Lower lobe of right lung (tissue), 2 donors: Measurements from ENCODE around the gene AEN. TPM values are rescaled to one million over a fixed set of nuclear protein-coding genes. Genes with fewer than 3 reads are reported as not detected.

Experiments
- ATAC-seq, 2 donors: fragments of 200-7000 bp; cut with Tn5 transposase; one replicate each; pipeline ENCODE4 v1.9.1; 2020 to 2022; ENCODE audit warnings: mild to moderate bottlenecking in 2 of 2, moderate library complexity in 2 of 2
- DNase-seq: peaks from one replicate; pipeline ENCODE4 v3.0.0-alpha.2; 2020
- H3K27ac ChIP-seq: fragments of 200-600 bp; one replicate; pipeline ENCODE4 v1.8.0; 2022
- H3K27me3 ChIP-seq: fragments of 200-600 bp; one replicate; pipeline ENCODE4 v1.8.0; 2022; ENCODE audit warnings: low read depth
- H3K36me3 ChIP-seq: fragments of 200-600 bp; one replicate; pipeline ENCODE4 v1.8.0; 2022; ENCODE audit warnings: mild to moderate bottlenecking
- H3K4me1 ChIP-seq: fragments of 200-600 bp; one replicate; pipeline ENCODE4 v1.8.0; 2022
- H3K4me3 ChIP-seq: fragments of 200-600 bp; one replicate; pipeline ENCODE4 v1.8.0; 2022; ENCODE audit warnings: mild to moderate bottlenecking
- H3K9me3 ChIP-seq: fragments of 200-600 bp; one replicate; pipeline ENCODE4 v1.8.0; 2022
- CTCF ChIP-seq: fragments of 200-600 bp; IDR thresholded peaks from one replicate; pipeline ENCODE4 v1.8.0; 2022; ENCODE audit warnings: antibody characterized with exemption, mild to moderate bottlenecking
- intact Hi-C: fragments of 100-400 bp; cut with DNase I; formaldehyde crosslinking; loops from one replicate; pipeline ENCODE4 v1.11.0; 2022
- total RNA-seq: library from RNA; stranded (reverse); fragmentation: NEBNext Ultra II Directional; extraction: Animal tissue kit (Norgen Biotek cat#: 25700); gene quantifications from one replicate; pipeline ENCODE4 v1.2.1, GENCODE V29; 2021
- donor health status: DM: no; HTN: yes; CAD: no; lungs with severe emphysema.

Gene AEN
- total RNA-seq, 1 donor from 2014 or later: 23.8 TPM

DNA sequence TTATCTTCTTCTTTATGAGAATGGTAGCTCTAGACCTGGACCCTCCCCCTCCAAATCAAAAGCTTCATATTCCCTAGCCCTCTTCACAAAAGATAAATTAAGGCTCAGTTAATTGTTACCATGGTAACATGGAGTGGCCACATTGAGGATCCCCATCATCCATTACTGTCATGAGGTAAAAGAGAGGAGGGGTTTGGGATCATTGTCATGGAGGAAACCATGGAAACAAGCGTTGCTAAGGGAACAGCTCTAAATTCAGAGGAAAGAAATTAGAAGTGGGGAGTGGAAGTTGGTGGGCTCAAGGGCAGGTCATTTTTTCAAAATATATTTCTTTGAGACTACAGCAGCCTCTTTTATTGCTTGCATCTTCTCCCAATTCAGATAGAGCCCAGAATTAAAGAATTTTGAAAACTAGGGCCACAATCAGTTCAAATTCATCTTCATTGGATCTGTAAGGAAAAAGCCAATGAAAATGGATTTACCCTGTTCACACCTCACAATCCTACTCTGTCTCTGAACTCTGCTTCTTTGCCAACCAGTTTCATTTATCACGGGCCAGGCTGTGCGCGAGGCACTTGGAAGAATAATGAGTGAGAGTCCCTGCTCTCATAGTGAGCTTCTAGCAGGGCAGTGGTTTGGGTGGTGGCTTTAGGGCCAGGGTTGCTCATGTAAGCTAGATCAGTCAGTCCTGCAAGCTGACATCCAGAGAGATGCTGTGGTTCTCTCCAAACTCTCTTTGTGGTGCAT lies 11.6 kb upstream of the AEN start:
- H3K4me3 ChIP-seq: no peak overlapping the region
- intact Hi-C loops: no loop called here
- no peaks in the 10 kb centered on the region for H3K9me3 ChIP-seq
- TF ChIP-seq CTCF: no peak
- no peak for ATAC-seq
- peaks cover 39% of the 10 kb centered on the region for H3K27me3 ChIP-seq
- H3K27ac ChIP-seq: no peak overlapping the region
- no peaks in the 10 kb centered on the region for H3K36me3 ChIP-seq
- DNase-seq: no peak
- peaks cover 11% of the 10 kb centered on the region for H3K4me1 ChIP-seq

DNA sequence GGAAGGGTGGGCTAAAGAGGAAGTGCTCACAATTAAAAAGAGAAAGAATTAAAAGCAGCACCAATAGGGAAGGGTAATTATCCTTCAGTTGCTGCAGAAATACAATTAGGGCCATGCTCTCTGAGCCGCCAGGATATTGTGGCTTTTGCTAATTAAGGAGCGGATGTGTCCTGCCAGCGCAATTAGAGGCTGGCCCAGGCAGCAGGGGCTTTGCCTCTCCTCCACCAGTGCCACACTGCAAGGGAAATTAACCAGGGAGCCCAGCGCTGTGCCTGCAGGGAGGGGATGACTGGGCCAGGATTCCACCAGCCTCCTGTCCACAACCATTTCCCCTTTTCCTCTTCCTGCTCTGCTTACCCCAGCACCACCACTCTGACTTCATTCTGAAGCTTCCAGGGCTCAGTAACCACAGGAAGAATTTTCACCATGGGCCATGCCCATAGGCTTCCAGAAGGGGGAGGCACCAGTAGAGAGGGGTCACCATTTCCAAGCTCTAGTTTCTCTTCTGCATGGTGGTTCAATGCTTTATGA lies 10.4 kb upstream of the AEN start:
- intact Hi-C loops: no loop called here
- H3K9me3 ChIP-seq: no peaks in the 10 kb centered on the region
- no peak overlapping the region for H3K4me3 ChIP-seq
- peaks cover 27% of the 10 kb centered on the region for H3K27me3 ChIP-seq
- peak in 1 of 2 donors; percentile 22 for ATAC-seq
- H3K27ac ChIP-seq: no peak overlapping the region
- DNase-seq: no peak
- peaks cover under 1% of the 10 kb centered on the region for H3K4me1 ChIP-seq
- H3K36me3 ChIP-seq: no peaks in the 10 kb centered on the region
- no peak for TF ChIP-seq CTCF

DNA sequence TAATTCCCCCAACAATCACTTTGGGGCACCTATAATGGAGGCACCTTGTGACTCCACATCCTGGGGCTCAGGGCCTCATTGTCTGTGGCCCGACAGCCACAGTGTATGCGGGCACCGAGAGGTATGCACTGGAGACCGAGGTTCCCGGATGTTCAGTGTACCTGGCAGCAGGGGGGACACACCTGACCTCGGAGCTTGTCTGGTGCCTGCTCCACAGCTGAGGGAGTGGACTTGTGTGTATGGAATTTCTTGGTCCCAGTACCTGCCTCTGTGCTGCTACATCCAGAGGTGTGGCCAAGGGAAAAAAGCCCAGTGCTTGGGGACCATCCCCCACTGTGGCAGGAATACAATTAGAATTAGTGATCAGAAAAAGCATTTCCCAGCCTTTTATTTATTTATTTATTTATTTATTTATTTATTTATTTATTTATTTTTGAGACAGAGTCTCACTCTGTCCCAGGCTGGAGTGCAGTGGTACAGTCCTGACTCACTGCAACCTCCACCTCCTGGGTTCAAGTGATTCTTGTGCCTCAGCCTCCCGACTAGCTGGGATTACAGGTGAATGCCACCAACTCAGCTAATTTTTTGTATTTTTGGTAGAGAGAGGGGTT lies 8.8 kb upstream of the AEN start:
- ATAC-seq: no peak
- H3K9me3 ChIP-seq: no peaks in the 10 kb centered on the region
- no peak for TF ChIP-seq CTCF
- H3K27me3 ChIP-seq: peaks cover 12% of the 10 kb centered on the region
- H3K27ac ChIP-seq: no peak overlapping the region
- no peaks in the 10 kb centered on the region for H3K36me3 ChIP-seq
- H3K4me1 ChIP-seq: no peaks in the 10 kb centered on the region
- intact Hi-C loops: no loop called here
- no peak for DNase-seq
- no peak overlapping the region for H3K4me3 ChIP-seq

- no peak for TF ChIP-seq CTCF
- DNase-seq (no peak), ATAC-seq (no peak)
- Histone ChIP-seq H3K4me1 (no peaks in the 10 kb centered on the region), H3K27me3 (peaks cover 7% of the 10 kb centered on the region), H3K4me3 (no peak overlapping the region), H3K9me3 (no peaks in the 10 kb centered on the region), H3K36me3 (no peaks in the 10 kb centered on the region), H3K27ac (no peak overlapping the region)
- intact Hi-C loops: no loop called here
Measured at GRCh38 chr15:88613074-88613944, 7.8 kb upstream of the AEN start.

GRCh38 chr15:88615303-88616107 lies 5.6 kb upstream of the AEN start:
- Histone ChIP-seq H3K27me3 (peaks cover 6% of the 10 kb centered on the region), H3K9me3 (no peaks in the 10 kb centered on the region), H3K36me3 (no peaks in the 10 kb centered on the region), H3K4me3 (no peak overlapping the region), H3K4me1 (no peaks in the 10 kb centered on the region), H3K27ac (no peak overlapping the region)
- DNase-seq (no peak), ATAC-seq (no peak)
- no peak for TF ChIP-seq CTCF
- intact Hi-C loops: no loop called here
